Activated B cell treated with CpG ODN at 0.5 μM for 24 hours (primary cell): Measurements from ENCODE around the gene HIBADH. TPM values are rescaled to one million over a fixed set of nuclear protein-coding genes. Genes with fewer than 3 reads are reported as not detected.
"Not testable (repeated sequence)": the region's sequence is repeated elsewhere in the genome, so short reads cannot be mapped to it uniquely, and the experiment has no call there.

Experiments
- ATAC-seq: fragments of 200-7000 bp; cut with Tn5 transposase; one replicate; pipeline ENCODE4 v1.10.0; 2021; ENCODE audit warnings: low read depth, mild to moderate bottlenecking, moderate library complexity
- CTCF ChIA-PET: fragments of 350-600 bp; sonication (Branson Sonifier 250); formaldehyde crosslinking; loops from one replicate; lab custom pipeline; 2021; ENCODE audit warnings: antibody characterized with exemption; lab: Charles Lee
- POLR2A ChIA-PET: fragments of 350-600 bp; sonication (Branson Sonifier 250); formaldehyde crosslinking; loops from one replicate; lab custom pipeline; 2021; ENCODE audit warnings: antibody characterized with exemption; lab: Charles Lee
- DNase-seq: peaks from one replicate; pipeline ENCODE4 v3.0.0; 2022
- H3K27ac Mint-ChIP-seq: one replicate; pipeline ENCODE4 v1.8.0; 2020; ENCODE audit warnings: mixed read lengths
- H3K27me3 Mint-ChIP-seq: one replicate; pipeline ENCODE4 v1.8.0; 2021; ENCODE audit warnings: mixed read lengths
- H3K36me3 Mint-ChIP-seq: one replicate; pipeline ENCODE4 v1.8.0; 2021; ENCODE audit warnings: low read depth, mixed read lengths
- H3K4me1 Mint-ChIP-seq: one replicate; pipeline ENCODE4 v1.8.0; 2021; ENCODE audit warnings: mixed read lengths
- H3K4me3 Mint-ChIP-seq: one replicate; pipeline ENCODE4 v1.8.0; 2020; ENCODE audit warnings: mild to moderate bottlenecking, mixed read lengths
- H3K9me3 Mint-ChIP-seq: one replicate; pipeline ENCODE4 v1.8.0; 2020; ENCODE audit warnings: mixed read lengths
- intact Hi-C: fragments of 100-400 bp; cut with micrococcal nuclease; formaldehyde crosslinking; loops from one replicate; pipeline ENCODE4 v1.15.1; 2024
- total RNA-seq: library from RNA; stranded (reverse); gene quantifications from 2 replicates; pipeline ENCODE4 v1.2.3, GENCODE V29; 2022
- TF ChIP-seq, protein P1 (sequence below): fragments of 200-600 bp; IDR thresholded peaks from one replicate; pipeline ENCODE4 v1.8.0; 2022; ENCODE audit warnings: antibody characterized with exemption, mild to moderate bottlenecking

HIBADH gene
- total RNA-seq, 1 donor from 2014 or later: 9.8 TPM

DNA sequence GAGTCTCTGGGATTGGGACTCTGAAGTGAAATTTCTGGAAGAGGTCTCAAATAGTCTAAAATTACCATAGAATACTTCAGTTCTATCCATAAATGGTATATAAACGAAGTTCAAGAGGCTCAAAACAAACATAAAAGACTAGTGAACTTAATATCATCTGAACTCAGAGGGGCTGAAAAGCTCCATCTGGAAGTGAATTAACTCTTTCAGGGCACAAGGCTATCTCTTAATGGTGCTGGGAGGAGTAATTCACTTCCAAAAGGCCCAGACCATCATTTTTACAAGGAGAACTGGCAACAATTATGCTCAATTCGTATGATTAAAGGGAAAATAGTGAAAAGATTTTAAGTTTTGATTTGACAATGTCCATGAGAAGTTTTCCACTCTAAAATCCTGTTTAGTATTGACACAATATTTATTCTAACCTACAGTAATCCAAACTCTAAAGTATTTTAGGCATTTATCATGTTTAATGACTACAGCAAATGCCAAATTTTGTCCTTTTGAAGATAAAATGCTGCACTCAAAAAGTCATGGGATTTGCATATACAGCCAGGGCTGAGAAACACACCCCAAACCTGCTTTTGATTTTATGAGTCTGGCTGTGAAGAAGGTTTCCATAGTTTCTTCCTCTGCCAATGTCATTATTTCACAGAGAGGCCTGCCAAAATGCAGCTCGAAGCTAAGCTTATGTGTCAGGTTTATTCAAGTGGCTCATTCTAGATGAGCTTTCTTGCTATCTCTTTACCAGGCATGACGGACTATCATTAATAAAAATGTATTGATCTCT is 143.9 kb downstream of the HIBADH start:
- intact Hi-C loops: no loop called here
- TF ChIP-seq, protein P1, sequence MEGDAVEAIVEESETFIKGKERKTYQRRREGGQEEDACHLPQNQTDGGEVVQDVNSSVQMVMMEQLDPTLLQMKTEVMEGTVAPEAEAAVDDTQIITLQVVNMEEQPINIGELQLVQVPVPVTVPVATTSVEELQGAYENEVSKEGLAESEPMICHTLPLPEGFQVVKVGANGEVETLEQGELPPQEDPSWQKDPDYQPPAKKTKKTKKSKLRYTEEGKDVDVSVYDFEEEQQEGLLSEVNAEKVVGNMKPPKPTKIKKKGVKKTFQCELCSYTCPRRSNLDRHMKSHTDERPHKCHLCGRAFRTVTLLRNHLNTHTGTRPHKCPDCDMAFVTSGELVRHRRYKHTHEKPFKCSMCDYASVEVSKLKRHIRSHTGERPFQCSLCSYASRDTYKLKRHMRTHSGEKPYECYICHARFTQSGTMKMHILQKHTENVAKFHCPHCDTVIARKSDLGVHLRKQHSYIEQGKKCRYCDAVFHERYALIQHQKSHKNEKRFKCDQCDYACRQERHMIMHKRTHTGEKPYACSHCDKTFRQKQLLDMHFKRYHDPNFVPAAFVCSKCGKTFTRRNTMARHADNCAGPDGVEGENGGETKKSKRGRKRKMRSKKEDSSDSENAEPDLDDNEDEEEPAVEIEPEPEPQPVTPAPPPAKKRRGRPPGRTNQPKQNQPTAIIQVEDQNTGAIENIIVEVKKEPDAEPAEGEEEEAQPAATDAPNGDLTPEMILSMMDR: no peak
- ATAC-seq (no peak), DNase-seq (no peak)
- POLR2A ChIA-PET: no interaction called here
- H3K27me3 Mint-ChIP-seq: no peaks in the 10 kb centered on the region
- H3K9me3 Mint-ChIP-seq: no peaks in the 10 kb centered on the region
- peaks cover 4% of the 10 kb centered on the region for H3K36me3 Mint-ChIP-seq
- H3K4me1 Mint-ChIP-seq: no peaks in the 10 kb centered on the region
- CTCF ChIA-PET: no interaction called here
- H3K27ac Mint-ChIP-seq: no peak overlapping the region
- no peak overlapping the region for H3K4me3 Mint-ChIP-seq

DNA sequence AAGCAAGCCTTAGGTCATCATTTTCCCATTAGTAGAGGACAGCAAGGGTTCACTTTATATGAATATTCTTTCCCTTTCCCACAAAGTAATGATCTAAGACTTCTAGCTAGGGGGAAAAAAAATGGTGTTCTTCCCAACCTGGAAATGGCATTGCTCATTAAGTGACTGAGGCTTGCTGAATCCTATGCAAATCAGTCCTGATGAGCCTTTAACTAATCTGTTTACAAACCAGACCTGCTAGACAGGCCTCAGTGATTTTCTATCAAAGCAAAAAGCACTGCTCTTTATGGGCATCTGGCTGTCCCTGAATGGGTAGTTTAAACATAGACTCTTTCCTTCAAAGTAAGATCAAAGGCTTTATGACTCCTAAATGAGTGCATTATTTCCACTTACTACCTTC is 146.3 kb downstream of the HIBADH start:
- no peak for DNase-seq
- Mint-ChIP-seq H3K27ac (no peak overlapping the region), H3K4me3 (no peak overlapping the region), H3K4me1 (no peaks in the 10 kb centered on the region), H3K27me3 (no peaks in the 10 kb centered on the region), H3K36me3 (no peaks in the 10 kb centered on the region), H3K9me3 (no peaks in the 10 kb centered on the region)
- POLR2A ChIA-PET: no interaction called here
- TF ChIP-seq, protein P1: no peak
- intact Hi-C loops: no loop called here
- ATAC-seq: no peak
- CTCF ChIA-PET: no interaction called here

DNA sequence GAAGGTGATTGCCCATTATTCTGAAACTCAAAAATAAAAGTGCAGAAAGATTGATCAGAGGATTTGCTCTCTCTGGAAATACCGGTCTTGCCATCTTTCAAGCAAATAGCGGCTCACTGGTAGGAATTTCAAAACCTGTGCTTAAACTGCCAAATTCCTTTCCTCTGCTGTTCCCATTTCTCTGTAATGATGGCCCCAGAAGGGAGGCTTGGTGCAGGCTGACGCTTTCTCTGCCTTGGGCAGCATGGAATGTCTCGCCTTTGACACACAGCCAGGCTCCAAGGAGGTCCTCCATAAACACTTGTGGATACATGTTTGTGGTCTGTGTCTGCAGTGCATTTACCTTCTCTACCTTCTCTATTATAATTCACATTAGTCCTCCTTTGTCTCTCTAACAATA is 146.8 kb downstream of the HIBADH start:
- no peaks in the 10 kb centered on the region for H3K9me3 Mint-ChIP-seq
- H3K4me3 Mint-ChIP-seq: no peak overlapping the region
- no peaks in the 10 kb centered on the region for H3K4me1 Mint-ChIP-seq
- no peaks in the 10 kb centered on the region for H3K36me3 Mint-ChIP-seq
- ATAC-seq (no peak), DNase-seq (no peak)
- H3K27me3 Mint-ChIP-seq: no peaks in the 10 kb centered on the region
- TF ChIP-seq, protein P1: no peak
- ChIA-PET CTCF (no interaction called here), POLR2A (no interaction called here)
- intact Hi-C loops: no loop called here
- H3K27ac Mint-ChIP-seq: no peak overlapping the region

DNA sequence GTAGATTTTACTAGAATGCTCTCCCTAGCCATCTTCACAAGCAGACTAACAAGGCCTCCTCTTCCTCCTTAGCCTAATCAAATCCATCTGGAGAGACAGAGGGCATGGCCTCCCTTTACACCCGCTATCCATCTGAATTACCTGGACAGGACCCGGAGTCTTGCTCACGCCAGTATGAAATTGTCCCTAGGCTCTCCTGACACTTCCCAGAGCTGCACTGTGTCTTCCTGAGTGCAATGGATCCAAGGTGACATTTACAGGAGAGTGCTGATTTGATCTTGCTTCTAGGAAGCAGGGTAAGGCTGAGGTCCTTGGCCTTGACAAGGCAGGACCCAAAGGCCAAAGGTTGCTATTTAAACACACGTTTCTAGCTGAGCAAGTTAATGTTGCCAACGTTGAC is 147.8 kb downstream of the HIBADH start:
- Mint-ChIP-seq H3K36me3 (no peaks in the 10 kb centered on the region), H3K9me3 (no peaks in the 10 kb centered on the region), H3K27ac (no peak overlapping the region), H3K4me1 (no peaks in the 10 kb centered on the region), H3K4me3 (no peak overlapping the region), H3K27me3 (no peaks in the 10 kb centered on the region)
- ATAC-seq (no peak), DNase-seq (no peak)
- POLR2A ChIA-PET: no interaction called here
- TF ChIP-seq, protein P1: no peak
- intact Hi-C loops: no loop called here
- CTCF ChIA-PET: no interaction called here

DNA sequence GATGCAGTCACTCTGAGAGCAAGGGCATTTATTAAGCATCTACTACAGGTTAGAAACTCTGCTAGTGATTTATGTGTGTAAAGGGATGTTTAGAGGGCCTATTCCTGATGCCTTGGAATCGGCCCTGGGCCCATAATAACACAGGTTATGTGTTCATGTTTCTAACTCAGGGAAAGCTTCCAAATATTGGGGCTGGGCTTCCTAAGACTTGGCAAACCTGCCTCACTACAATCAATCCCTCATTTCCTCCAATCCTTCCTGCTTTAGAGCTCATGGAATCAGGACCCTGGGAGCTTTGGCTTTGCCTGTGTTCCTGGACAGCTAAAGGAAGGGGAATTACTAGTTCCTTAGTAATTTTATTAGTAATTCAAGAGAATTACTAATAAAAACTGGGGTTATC is 148.8 kb downstream of the HIBADH start:
- Mint-ChIP-seq H3K4me3 (no peak overlapping the region), H3K4me1 (no peaks in the 10 kb centered on the region), H3K9me3 (no peaks in the 10 kb centered on the region), H3K27ac (no peak overlapping the region), H3K27me3 (no peaks in the 10 kb centered on the region), H3K36me3 (no peaks in the 10 kb centered on the region)
- TF ChIP-seq, protein P1: no peak
- ATAC-seq: no peak
- no peak for DNase-seq
- ChIA-PET CTCF (no interaction called here), POLR2A (no interaction called here)
- intact Hi-C loops: no loop called here

DNA sequence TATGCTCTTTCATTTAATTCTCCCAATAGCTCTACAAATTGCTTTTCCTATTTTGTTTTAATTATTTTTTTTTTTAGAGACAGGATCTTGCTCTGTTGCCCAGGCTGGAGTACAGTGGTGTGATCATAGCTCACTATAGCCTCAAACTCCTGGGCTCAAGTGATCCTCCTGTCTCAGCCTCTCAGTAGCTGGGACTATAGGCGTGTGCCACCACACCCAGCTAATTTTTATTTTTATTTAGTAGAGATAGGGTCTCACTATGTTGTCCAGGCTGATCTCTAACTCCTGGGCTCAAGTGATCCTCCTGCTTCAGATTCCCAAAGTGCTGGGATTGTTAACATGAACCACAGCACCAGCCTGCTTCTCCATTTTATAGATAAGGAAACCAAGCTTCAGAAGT is 151.3 kb downstream of the HIBADH start:
- H3K9me3 Mint-ChIP-seq, H3K4me1 Mint-ChIP-seq, intact Hi-C loops, DNase-seq, ATAC-seq, POLR2A ChIA-PET, H3K27me3 Mint-ChIP-seq, CTCF ChIA-PET, H3K27ac Mint-ChIP-seq, H3K36me3 Mint-ChIP-seq, H3K4me3 Mint-ChIP-seq: not testable (repeated sequence)
